ENCODE measurements around the gene TRIM39.

Gene TRIM39

DNA sequence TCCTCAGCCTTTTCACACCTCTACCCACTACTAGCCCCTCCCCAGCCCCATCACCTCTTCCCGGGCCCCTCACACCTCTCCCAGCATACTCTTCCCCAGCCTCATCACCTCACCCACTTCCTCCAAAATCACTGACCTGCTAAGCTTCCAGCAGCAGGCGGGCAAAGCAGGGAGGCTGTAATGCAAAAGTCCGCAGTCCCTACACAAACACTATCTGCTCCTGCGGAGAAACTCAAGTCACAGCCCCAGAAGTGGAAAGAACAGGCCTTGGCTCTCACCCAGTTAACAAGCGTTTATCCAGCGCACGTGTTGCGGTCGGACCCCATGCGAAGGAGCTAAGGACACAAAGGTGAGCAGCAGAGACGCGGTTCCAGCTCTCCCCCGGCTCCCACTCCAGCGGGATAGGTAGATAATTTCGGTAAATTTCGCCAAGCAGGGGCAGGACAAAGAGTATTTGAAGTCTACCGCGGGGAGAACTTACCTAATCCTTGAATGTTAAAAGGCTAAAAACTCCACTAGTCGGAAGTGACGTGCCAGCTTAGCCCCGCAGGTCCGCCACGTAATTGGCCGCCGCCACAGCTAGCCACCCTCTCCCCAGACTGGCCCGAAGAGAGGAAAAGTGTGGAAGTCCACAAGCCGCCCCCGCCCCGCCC is 728 bp upstream of the TRIM39 start:
- peaks cover 5 to 47% (median 42%) of the 10 kb centered on the region in 5 donors for H3K4me1 ChIP-seq (ENCODE audit: control insufficient read depth in 5 of 5, insufficient read depth in 5 of 5, low read length in 5 of 5)

DNA sequence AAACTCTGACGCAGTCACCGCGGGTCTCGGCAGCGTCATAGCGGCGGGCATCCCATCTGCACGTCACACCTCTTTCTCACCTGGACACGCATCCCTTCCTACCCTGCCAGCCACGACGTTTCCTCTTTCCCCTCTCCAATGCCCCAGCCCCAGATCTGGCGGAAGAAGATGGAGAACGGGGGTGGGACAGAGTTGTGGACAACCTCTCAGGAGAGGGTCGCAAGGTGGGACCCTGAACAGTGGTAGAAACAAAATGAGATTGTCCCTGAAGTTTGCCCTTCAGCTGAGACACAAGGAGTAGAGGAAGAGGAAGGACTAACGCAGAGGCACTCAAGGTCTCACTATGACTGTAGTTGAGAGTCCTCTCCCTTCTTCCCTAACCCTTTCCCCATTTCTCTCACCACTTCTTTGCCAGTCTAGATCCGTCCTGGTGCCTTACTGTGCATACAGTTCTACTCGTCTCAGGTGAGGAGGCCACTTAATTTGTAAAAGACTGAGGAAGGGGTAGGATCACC is 562 bp downstream of the TRIM39 start:
- no peaks in the 10 kb centered on the region for H3K27me3 ChIP-seq (ENCODE audit: control insufficient read depth in 5 of 5, insufficient read depth in 4 of 5, low read length in 5 of 5)
- H3K9me3 ChIP-seq (ENCODE audit: control insufficient read depth in 5 of 5, low read length in 5 of 5) = no peaks in the 10 kb centered on the region
- peak overlapping the region; percentile 95 for H3K27ac ChIP-seq (ENCODE audit: low read depth, low read length)
- peak overlapping the region; percentile 74 to 97 (median 86) for H3K9ac ChIP-seq (ENCODE audit: low read length in 5 of 5)
- peaks cover 21 to 31% (median 29%) of the 10 kb centered on the region in 5 donors for H3K36me3 ChIP-seq (ENCODE audit: control insufficient read depth in 5 of 5, insufficient read depth in 5 of 5, low read length in 5 of 5)
- peaks cover 5 to 35% (median 31%) of the 10 kb centered on the region in 5 donors for H3K4me1 ChIP-seq (ENCODE audit: control insufficient read depth in 5 of 5, insufficient read depth in 5 of 5, low read length in 5 of 5)
- peak overlapping the region; percentile 89 to 97 (median 93) for H3K4me3 ChIP-seq (ENCODE audit: low read depth in 1 of 5, low read length in 5 of 5)

More for the DNA sequence above, 728 bp upstream of the TRIM39 start:
- Histone ChIP-seq H3K36me3 (ENCODE audit: control insufficient read depth in 5 of 5, insufficient read depth in 5 of 5, low read length in 5 of 5) (peaks cover 9 to 19% (median 18%) of the 10 kb centered on the region in 5 donors), H3K9me3 (ENCODE audit: control insufficient read depth in 5 of 5, low read length in 5 of 5) (no peaks in the 10 kb centered on the region), H3K27me3 (ENCODE audit: control insufficient read depth in 5 of 5, insufficient read depth in 4 of 5, low read length in 5 of 5) (no peaks in the 10 kb centered on the region), H3K9ac (ENCODE audit: low read length in 5 of 5) (peak overlapping the region; percentile 95 to 98 (median 96)), H3K4me3 (ENCODE audit: low read depth in 1 of 5, low read length in 5 of 5) (peak overlapping the region; percentile 89 to 99 (median 93)), H3K27ac (ENCODE audit: low read depth, low read length) (peak overlapping the region; percentile 95)

DNA sequence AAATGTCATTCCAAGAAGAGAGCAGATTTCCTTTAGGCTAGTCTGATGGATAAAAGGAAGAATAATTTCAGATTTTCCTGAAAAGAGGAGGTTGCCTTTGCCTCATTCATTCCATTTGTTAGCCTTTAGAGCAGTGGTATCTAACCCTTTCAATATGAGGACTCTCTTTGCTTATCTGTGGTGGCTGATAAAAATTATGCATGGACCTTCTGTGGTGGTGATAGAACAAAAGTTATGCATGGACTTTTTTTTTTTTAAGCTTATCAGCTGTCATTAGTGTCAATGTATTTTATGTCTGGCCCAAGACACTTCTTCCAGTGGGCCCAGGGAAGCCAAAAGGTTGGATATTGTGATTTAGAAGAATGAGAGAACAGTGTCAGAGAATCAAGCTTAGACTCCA is 1.7 kb downstream of the TRIM39 start:
- H3K9ac ChIP-seq (ENCODE audit: low read length in 5 of 5) = peak overlapping the region in 1 of 5 donors; percentile 25
- H3K4me1 ChIP-seq (ENCODE audit: control insufficient read depth in 5 of 5, insufficient read depth in 5 of 5, low read length in 5 of 5) = peaks cover 5 to 28% (median 26%) of the 10 kb centered on the region in 5 donors
- no peak overlapping the region for H3K4me3 ChIP-seq (ENCODE audit: low read depth in 1 of 5, low read length in 5 of 5)
- H3K36me3 ChIP-seq (ENCODE audit: control insufficient read depth in 5 of 5, insufficient read depth in 5 of 5, low read length in 5 of 5) = peaks cover 21 to 32% (median 30%) of the 10 kb centered on the region in 5 donors
- no peak overlapping the region for H3K27ac ChIP-seq (ENCODE audit: low read depth, low read length)
- H3K27me3 ChIP-seq (ENCODE audit: control insufficient read depth in 5 of 5, insufficient read depth in 4 of 5, low read length in 5 of 5) = no peaks in the 10 kb centered on the region
- no peaks in the 10 kb centered on the region for H3K9me3 ChIP-seq (ENCODE audit: control insufficient read depth in 5 of 5, low read length in 5 of 5)

DNA sequence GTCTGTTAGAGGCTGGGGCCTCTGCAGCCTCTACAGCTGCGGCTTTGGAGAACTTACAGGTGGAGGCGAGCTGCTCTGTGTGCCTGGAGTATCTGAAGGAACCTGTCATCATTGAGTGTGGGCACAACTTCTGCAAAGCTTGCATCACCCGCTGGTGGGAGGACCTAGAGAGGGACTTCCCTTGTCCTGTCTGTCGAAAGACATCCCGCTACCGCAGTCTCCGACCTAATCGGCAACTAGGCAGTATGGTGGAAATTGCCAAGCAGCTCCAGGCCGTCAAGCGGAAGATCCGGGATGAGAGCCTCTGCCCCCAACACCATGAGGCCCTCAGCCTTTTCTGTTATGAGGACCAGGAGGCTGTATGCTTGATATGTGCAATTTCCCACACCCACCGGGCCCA is 2.6 kb downstream of the TRIM39 start:
- H3K9me3 ChIP-seq (ENCODE audit: control insufficient read depth in 5 of 5, low read length in 5 of 5) = no peaks in the 10 kb centered on the region
- peaks cover 24 to 40% (median 39%) of the 10 kb centered on the region in 5 donors for H3K36me3 ChIP-seq (ENCODE audit: control insufficient read depth in 5 of 5, insufficient read depth in 5 of 5, low read length in 5 of 5)
- H3K4me3 ChIP-seq (ENCODE audit: low read depth in 1 of 5, low read length in 5 of 5) = no peak overlapping the region
- H3K27me3 ChIP-seq (ENCODE audit: control insufficient read depth in 5 of 5, insufficient read depth in 4 of 5, low read length in 5 of 5) = no peaks in the 10 kb centered on the region
- H3K4me1 ChIP-seq (ENCODE audit: control insufficient read depth in 5 of 5, insufficient read depth in 5 of 5, low read length in 5 of 5) = peaks cover 5 to 28% (median 26%) of the 10 kb centered on the region in 5 donors
- no peak overlapping the region for H3K9ac ChIP-seq (ENCODE audit: low read length in 5 of 5)
- no peak overlapping the region for H3K27ac ChIP-seq (ENCODE audit: low read depth, low read length)

DNA sequence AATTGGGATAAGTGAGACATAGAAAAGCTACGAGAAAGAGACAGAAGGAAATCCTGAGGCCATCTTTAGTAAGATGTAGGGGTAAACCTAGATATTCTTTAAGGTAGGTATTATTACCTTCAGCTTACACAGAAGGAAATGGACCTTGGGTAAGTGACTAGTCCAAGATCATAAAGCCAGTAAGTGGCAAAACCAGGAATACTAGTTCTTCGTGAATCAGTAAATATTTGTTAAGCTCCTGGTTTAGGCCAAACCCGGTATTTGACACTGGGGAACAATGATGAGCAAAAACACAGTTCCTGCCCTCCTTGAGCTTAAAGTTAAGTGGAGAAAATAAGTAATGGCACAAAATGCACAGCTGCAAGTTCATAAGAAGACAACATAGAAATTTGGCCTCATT is 5.3 kb downstream of the TRIM39 start:
- no peak overlapping the region for H3K4me3 ChIP-seq (ENCODE audit: low read depth in 1 of 5, low read length in 5 of 5)
- H3K4me1 ChIP-seq (ENCODE audit: control insufficient read depth in 5 of 5, insufficient read depth in 5 of 5, low read length in 5 of 5) = peaks cover 3 to 9% (median 9%) of the 10 kb centered on the region in 5 donors
- no peaks in the 10 kb centered on the region for H3K27me3 ChIP-seq (ENCODE audit: control insufficient read depth in 5 of 5, insufficient read depth in 4 of 5, low read length in 5 of 5)
- no peak overlapping the region for H3K27ac ChIP-seq (ENCODE audit: low read depth, low read length)
- no peaks in the 10 kb centered on the region for H3K9me3 ChIP-seq (ENCODE audit: control insufficient read depth in 5 of 5, low read length in 5 of 5)
- no peak overlapping the region for H3K9ac ChIP-seq (ENCODE audit: low read length in 5 of 5)
- H3K36me3 ChIP-seq (ENCODE audit: control insufficient read depth in 5 of 5, insufficient read depth in 5 of 5, low read length in 5 of 5) = peaks cover 34 to 66% (median 58%) of the 10 kb centered on the region in 5 donors

DNA sequence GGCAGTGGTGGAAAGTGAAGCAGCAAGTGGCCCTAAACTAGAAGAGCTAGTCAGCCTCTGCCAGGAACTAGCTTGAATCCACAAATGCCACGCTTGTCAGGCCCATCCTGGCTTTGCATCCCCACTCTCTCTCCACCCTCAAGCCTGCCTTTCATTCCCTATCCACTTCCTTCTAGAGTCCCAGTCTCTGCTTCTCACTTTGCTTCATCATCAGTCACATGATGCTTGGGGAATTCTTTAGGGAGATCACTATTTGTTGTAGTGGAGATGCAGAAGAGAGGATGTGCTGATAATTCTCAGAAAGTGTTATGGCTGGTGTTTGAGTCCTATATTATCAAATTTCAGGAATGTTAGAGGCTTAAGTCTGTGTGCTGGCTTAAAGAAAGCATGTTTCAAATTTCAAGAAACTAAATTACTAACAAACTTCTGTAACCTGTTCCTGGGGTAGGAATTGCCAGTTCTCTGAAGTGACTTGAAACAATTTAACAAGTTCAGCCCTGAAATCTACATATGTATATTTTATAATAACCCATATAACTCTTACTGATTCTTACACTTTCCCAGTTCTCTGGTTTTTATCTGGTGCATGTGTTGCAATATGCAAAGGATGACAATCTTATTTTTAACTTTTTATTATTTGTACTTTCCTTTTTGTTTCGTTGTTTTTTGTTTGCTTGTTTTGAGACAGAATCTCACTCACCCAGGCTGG is 7.5 kb downstream of the TRIM39 start:
- Histone ChIP-seq H3K4me1 (ENCODE audit: control insufficient read depth in 5 of 5, insufficient read depth in 5 of 5, low read length in 5 of 5) (no peaks in the 10 kb centered on the region), H3K36me3 (ENCODE audit: control insufficient read depth in 5 of 5, insufficient read depth in 5 of 5, low read length in 5 of 5) (peaks cover 47 to 85% (median 74%) of the 10 kb centered on the region in 5 donors), H3K27ac (ENCODE audit: low read depth, low read length) (no peak overlapping the region), H3K9me3 (ENCODE audit: control insufficient read depth in 5 of 5, low read length in 5 of 5) (no peaks in the 10 kb centered on the region), H3K27me3 (ENCODE audit: control insufficient read depth in 5 of 5, insufficient read depth in 4 of 5, low read length in 5 of 5) (no peaks in the 10 kb centered on the region), H3K4me3 (ENCODE audit: low read depth in 1 of 5, low read length in 5 of 5) (no peak overlapping the region), H3K9ac (ENCODE audit: low read length in 5 of 5) (no peak overlapping the region)

DNA sequence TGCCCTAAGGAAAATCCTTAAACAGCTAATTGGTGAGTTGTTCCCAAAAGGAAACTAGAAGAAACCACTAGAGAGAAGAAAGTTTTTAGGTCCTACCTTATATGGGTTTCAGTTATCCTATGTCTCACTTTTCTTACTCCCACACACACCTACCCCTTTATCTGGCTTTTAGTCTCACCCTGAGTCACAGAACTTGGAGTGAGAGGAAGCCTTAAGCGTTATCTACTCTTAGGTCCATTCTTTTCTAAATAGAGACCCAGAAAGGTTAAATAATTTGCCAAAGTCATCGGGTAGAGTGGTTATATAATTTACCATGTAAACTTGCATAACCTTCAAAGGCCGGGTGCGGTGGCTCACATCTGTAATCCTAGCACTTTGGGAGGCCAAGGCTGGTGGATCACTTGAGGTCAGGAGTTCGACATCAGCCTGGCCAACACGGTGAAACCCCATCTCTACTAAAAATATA is 13.9 kb downstream of the TRIM39 start:
- peaks cover 31 to 70% (median 55%) of the 10 kb centered on the region in 5 donors for H3K36me3 ChIP-seq (ENCODE audit: control insufficient read depth in 5 of 5, insufficient read depth in 5 of 5, low read length in 5 of 5)
- no peak overlapping the region for H3K27ac ChIP-seq (ENCODE audit: low read depth, low read length)
- no peaks in the 10 kb centered on the region for H3K9me3 ChIP-seq (ENCODE audit: control insufficient read depth in 5 of 5, low read length in 5 of 5)
- no peak overlapping the region for H3K4me3 ChIP-seq (ENCODE audit: low read depth in 1 of 5, low read length in 5 of 5)
- peaks cover 0 to 6% (median 5%) of the 10 kb centered on the region in 5 donors for H3K4me1 ChIP-seq (ENCODE audit: control insufficient read depth in 5 of 5, insufficient read depth in 5 of 5, low read length in 5 of 5)
- no peaks in the 10 kb centered on the region for H3K27me3 ChIP-seq (ENCODE audit: control insufficient read depth in 5 of 5, insufficient read depth in 4 of 5, low read length in 5 of 5)
- H3K9ac ChIP-seq (ENCODE audit: low read length in 5 of 5) = no peak overlapping the region

DNA sequence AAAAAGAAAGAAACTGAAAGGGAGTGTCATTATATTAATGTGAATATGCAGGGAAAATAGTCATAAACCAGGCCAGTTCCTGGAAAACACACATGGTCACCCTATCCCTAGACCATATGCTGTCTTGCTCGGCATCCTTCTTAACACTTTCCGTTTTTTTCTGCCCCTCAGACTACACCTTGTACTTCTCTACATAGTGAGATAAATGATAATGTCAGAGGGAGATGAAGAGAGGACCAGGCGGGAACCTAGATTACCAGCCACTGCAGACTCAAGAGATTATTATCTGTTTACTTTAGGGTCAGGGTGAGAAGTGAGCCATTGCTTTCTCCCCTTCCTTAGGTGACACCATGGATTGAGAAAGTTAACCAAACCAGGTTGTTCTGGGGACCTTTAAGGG is 14.5 kb downstream of the TRIM39 start:
- Histone ChIP-seq H3K9me3 (ENCODE audit: control insufficient read depth in 5 of 5, low read length in 5 of 5) (no peaks in the 10 kb centered on the region), H3K9ac (ENCODE audit: low read length in 5 of 5) (no peak overlapping the region), H3K36me3 (ENCODE audit: control insufficient read depth in 5 of 5, insufficient read depth in 5 of 5, low read length in 5 of 5) (peaks cover 28 to 64% (median 49%) of the 10 kb centered on the region in 5 donors), H3K27ac (ENCODE audit: low read depth, low read length) (no peak overlapping the region), H3K4me3 (ENCODE audit: low read depth in 1 of 5, low read length in 5 of 5) (no peak overlapping the region), H3K27me3 (ENCODE audit: control insufficient read depth in 5 of 5, insufficient read depth in 4 of 5, low read length in 5 of 5) (no peaks in the 10 kb centered on the region), H3K4me1 (ENCODE audit: control insufficient read depth in 5 of 5, insufficient read depth in 5 of 5, low read length in 5 of 5) (peaks cover 0 to 12% (median 11%) of the 10 kb centered on the region in 5 donors)

DNA sequence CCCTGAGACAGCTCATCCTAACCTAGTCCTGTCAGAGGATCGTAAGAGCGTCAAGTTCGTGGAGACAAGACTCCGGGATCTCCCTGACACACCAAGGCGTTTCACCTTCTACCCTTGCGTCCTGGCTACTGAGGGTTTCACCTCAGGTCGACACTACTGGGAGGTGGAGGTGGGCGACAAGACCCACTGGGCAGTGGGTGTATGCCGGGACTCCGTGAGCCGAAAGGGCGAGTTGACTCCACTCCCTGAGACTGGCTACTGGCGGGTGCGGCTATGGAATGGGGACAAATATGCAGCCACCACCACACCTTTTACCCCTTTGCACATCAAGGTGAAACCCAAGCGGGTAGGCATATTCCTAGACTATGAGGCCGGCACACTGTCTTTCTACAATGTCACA is 15.0 kb downstream of the TRIM39 start:
- Histone ChIP-seq H3K27me3 (ENCODE audit: control insufficient read depth in 5 of 5, insufficient read depth in 4 of 5, low read length in 5 of 5) (no peaks in the 10 kb centered on the region), H3K9ac (ENCODE audit: low read length in 5 of 5) (no peak overlapping the region), H3K4me1 (ENCODE audit: control insufficient read depth in 5 of 5, insufficient read depth in 5 of 5, low read length in 5 of 5) (peaks cover 0 to 12% (median 11%) of the 10 kb centered on the region in 5 donors), H3K4me3 (ENCODE audit: low read depth in 1 of 5, low read length in 5 of 5) (no peak overlapping the region), H3K36me3 (ENCODE audit: control insufficient read depth in 5 of 5, insufficient read depth in 5 of 5, low read length in 5 of 5) (peaks cover 23 to 61% (median 50%) of the 10 kb centered on the region in 5 donors), H3K27ac (ENCODE audit: low read depth, low read length) (no peak overlapping the region), H3K9me3 (ENCODE audit: control insufficient read depth in 5 of 5, low read length in 5 of 5) (no peaks in the 10 kb centered on the region)

Data from subcutaneous abdominal adipose tissue (tissue), 5 donors.